ENCODE results near the gene AEBP1.

Gene AEBP1

GRCh38 chr7:44100458-44101302 lies 3.5 kb upstream of the AEBP1 start:
- DNase-seq (ENCODE audit: low read depth in 1 of 2, low spot score in 1 of 2) = no peak
- Histone ChIP-seq H3K27ac (replicated peaks) (0 out of 2 replicates have a peak overlapping the region, but pooled peaks have one; percentile 28), H3K27me3 (ENCODE audit: insufficient read depth, poor library complexity, severe bottlenecking) (peaks cover 6% of the 10 kb centered on the region), H3K4me3 (replicated peaks; ENCODE audit: insufficient read depth, low read length) (no peak overlapping the region)
- TF ChIP-seq REST (IDR thresholded peaks at IDR 0.05; ENCODE audit: insufficient replicate concordance, low read depth) (no peak), POLR2AphosphoS5 (IDR thresholded peaks at IDR 0.05; ENCODE audit: low read depth) (no peak), SPI1 (IDR thresholded peaks at IDR 0.05; ENCODE audit: borderline replicate concordance, low read depth) (no peak), GABPA (IDR thresholded peaks at IDR 0.05; ENCODE audit: low read depth) (no peak), CTCF (IDR thresholded peaks at IDR 0.05; ENCODE audit: insufficient read depth, low read length) (no peak)

GRCh38 chr7:44101303-44101965 lies 2.7 kb upstream of the AEBP1 start:
- Histone ChIP-seq H3K27ac (replicated peaks) (no peak overlapping the region), H3K27me3 (ENCODE audit: insufficient read depth, poor library complexity, severe bottlenecking) (peaks cover 6% of the 10 kb centered on the region), H3K4me3 (replicated peaks; ENCODE audit: insufficient read depth, low read length) (no peak overlapping the region)
- TF ChIP-seq GABPA (IDR thresholded peaks at IDR 0.05; ENCODE audit: low read depth) (no peak), CTCF (IDR thresholded peaks at IDR 0.05; ENCODE audit: insufficient read depth, low read length) (no peak), REST (IDR thresholded peaks at IDR 0.05; ENCODE audit: insufficient replicate concordance, low read depth) (no peak), SPI1 (IDR thresholded peaks at IDR 0.05; ENCODE audit: borderline replicate concordance, low read depth) (no peak), POLR2AphosphoS5 (IDR thresholded peaks at IDR 0.05; ENCODE audit: low read depth) (no peak)
- DNase-seq (ENCODE audit: low read depth in 1 of 2, low spot score in 1 of 2) = no peak

GRCh38 chr7:44101966-44102845 lies 1.9 kb upstream of the AEBP1 start:
- Histone ChIP-seq H3K27ac (replicated peaks) (no peak overlapping the region), H3K4me3 (replicated peaks; ENCODE audit: insufficient read depth, low read length) (no peak overlapping the region), H3K27me3 (ENCODE audit: insufficient read depth, poor library complexity, severe bottlenecking) (peaks cover 6% of the 10 kb centered on the region)
- DNase-seq (ENCODE audit: low read depth in 1 of 2, low spot score in 1 of 2) = no peak
- no peak for TF ChIP-seq POLR2AphosphoS5 (IDR thresholded peaks at IDR 0.05; ENCODE audit: low read depth)
- no peak for TF ChIP-seq CTCF (IDR thresholded peaks at IDR 0.05; ENCODE audit: insufficient read depth, low read length)
- TF ChIP-seq SPI1 (IDR thresholded peaks at IDR 0.05; ENCODE audit: borderline replicate concordance, low read depth) = no peak
- TF ChIP-seq GABPA (IDR thresholded peaks at IDR 0.05; ENCODE audit: low read depth) = no peak
- TF ChIP-seq REST (IDR thresholded peaks at IDR 0.05; ENCODE audit: insufficient replicate concordance, low read depth) = no peak

All from HL-60 (cell line).